HG03045 (cell line): Measurements from ENCODE around the gene SUMO1.

Experiments
- ATAC-seq: cut with Tn5 transposase; IDR thresholded peaks from one replicate; pipeline ENCODE4 v1.9.1; 2021; ENCODE audit warnings: mild to moderate bottlenecking, moderate library complexity; ENCODE audit not compliant: unreplicated experiment

SUMO1 gene

DNA sequence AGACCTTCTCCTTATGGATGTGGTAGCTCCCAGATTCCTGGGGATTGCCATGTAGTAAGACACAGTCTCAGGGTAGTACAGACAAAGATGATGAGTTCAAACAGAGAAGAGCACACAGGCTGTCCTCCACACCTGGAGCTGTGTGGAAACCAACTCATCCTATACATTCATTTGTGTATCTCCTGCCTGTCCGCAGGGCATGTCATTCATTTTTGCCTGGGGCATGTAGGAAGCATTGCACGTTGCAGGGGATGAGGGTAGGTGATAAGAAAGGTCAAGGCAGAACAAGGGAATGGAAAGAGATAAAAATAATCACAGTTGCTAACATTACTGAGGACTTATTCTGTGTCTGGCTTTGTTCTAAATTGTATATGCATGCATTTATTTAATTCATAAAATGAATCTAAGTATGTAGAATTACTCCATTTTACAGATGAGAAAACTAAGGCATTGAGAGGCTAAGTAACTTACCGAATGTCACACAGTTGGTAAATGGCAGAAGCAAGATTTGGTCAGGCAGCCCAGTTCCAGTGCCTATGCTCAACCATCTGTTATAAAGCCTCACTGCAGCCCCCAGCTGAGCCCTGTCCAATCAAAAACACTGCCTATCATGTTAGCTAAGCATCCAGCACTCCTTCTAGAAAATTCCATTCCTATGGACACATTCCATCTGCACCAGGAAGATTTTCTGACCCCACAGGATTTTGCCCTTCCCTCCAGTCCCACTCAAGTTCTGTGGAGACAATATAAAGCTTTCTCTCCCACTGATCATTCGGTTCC lies 81.0 kb downstream of the SUMO1 start:
- no peak for ATAC-seq
